H1 (cell line): ENCODE measurements around the gene SUSD1.

Source experiments
- EP300 ChIP-seq, 2 experiments: IDR thresholded peaks; 1 replicate in 1 of 2; 2 replicates in 1 of 2; pipeline ENCODE4 v1.6.1; 2011 to 2012; ENCODE audit warnings: low read depth in 2 of 2, low read length in 2 of 2, mild to moderate bottlenecking in 2 of 2, borderline replicate concordance in 1 of 2, inconsistent platforms in 1 of 2, moderate library complexity in 1 of 2
- POLR2A ChIP-seq, 2 experiments: IDR thresholded peaks; 1 replicate in 1 of 2; 2 replicates in 1 of 2; pipeline ENCODE4 v1.6.1; 2011; ENCODE audit warnings: low read depth in 2 of 2, low read length in 2 of 2, mild to moderate bottlenecking in 2 of 2; ENCODE audit errors: control extremely low read depth in 1 of 2
- SIX5 ChIP-seq: IDR thresholded peaks from 2 replicates; pipeline ENCODE4 v1.6.1; 2011; ENCODE audit warnings: mild to moderate bottlenecking, low read depth, low read length
- TF ChIP-seq, protein P1 (sequence below), 3 experiments: IDR thresholded peaks; 1 replicate in 2 of 3; 2 replicates in 1 of 3; pipeline versions ENCODE4 v1.5.1 to v1.6.1; 2011; ENCODE audit warnings: low read length in 3 of 3, mild to moderate bottlenecking in 3 of 3, inconsistent platforms in 2 of 3, low read depth in 1 of 3, moderate library complexity in 1 of 3; ENCODE audit not compliant: insufficient read depth in 1 of 3; ENCODE audit errors: control extremely low read depth in 1 of 3

DNA sequence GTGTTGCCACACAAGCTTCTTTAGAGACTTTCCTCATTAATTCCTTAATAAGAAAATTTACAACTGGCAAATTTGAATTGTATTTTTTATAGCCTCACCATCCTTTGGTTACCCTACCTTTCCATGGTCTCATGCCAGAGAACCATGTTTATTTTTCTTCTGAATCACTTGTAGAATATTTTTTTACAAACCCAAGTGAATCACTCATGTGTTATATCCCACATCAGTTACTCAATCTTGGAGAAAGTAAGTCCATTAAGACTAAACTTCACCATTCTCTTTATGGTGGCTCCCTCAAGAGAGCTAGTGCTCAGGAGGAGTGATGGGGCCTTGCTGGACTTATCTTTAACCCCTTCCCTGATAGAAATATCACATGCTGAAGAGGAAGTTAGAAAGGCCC, 128.9 kb downstream of the SUSD1 start:
- no peak for TF ChIP-seq EP300 (IDR thresholded peaks at IDR 0.05; ENCODE audit: borderline replicate concordance in 1 of 2, low read depth in 2 of 2, low read length in 2 of 2)
- no peak for TF ChIP-seq POLR2A (IDR thresholded peaks at IDR 0.05; ENCODE audit: control extremely low read depth in 1 of 2, low read depth in 2 of 2, low read length in 2 of 2)
- TF ChIP-seq, protein P1, sequence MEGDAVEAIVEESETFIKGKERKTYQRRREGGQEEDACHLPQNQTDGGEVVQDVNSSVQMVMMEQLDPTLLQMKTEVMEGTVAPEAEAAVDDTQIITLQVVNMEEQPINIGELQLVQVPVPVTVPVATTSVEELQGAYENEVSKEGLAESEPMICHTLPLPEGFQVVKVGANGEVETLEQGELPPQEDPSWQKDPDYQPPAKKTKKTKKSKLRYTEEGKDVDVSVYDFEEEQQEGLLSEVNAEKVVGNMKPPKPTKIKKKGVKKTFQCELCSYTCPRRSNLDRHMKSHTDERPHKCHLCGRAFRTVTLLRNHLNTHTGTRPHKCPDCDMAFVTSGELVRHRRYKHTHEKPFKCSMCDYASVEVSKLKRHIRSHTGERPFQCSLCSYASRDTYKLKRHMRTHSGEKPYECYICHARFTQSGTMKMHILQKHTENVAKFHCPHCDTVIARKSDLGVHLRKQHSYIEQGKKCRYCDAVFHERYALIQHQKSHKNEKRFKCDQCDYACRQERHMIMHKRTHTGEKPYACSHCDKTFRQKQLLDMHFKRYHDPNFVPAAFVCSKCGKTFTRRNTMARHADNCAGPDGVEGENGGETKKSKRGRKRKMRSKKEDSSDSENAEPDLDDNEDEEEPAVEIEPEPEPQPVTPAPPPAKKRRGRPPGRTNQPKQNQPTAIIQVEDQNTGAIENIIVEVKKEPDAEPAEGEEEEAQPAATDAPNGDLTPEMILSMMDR (IDR thresholded peaks at IDR 0.05; ENCODE audit: control extremely low read depth in 1 of 3, insufficient read depth in 1 of 3, low read depth in 1 of 3, low read length in 3 of 3), result no peak
- TF ChIP-seq SIX5, result no peak
